ENCODE data around the gene LIMS1.
"Not testable (repeated sequence)": the region's sequence is repeated elsewhere in the genome, so short reads cannot be mapped to it uniquely, and the experiment has no call there.

The LIMS1 gene

DNA sequence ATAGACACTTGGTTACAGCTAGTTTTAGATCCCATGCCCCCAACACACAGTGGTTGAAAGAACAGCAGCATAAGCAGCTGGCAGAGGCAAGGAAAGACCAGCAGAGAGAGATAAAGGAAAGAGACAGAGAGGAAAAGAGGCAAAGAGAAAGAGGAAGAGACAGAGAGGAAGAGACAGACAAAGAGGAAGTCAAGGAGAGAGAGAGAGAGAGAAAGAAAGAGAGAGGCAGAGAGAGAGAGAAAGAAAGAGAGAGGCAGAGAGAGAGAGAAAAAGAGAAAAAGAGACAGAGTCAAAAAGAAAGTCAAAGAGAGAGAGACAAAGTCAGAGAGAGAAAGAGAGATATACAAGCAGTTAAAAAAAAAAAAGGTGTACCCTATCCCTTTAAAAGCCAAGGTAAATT lies 9.0 kb upstream of the LIMS1 start:
- not testable (repeated sequence) for H3K27ac ChIP-seq (ENCODE audit: insufficient read depth, low read length, poor library complexity, severe bottlenecking); H3K4me3 ChIP-seq (ENCODE audit: insufficient read depth, low read depth, low read length, poor library complexity, severe bottlenecking); H3K9me3 ChIP-seq (ENCODE audit: control insufficient read depth, low read length); H3K36me3 ChIP-seq (ENCODE audit: control insufficient read depth, insufficient read depth, low read length); H3K27me3 ChIP-seq (replicated peaks; ENCODE audit: control insufficient read depth, insufficient read depth, low read length, poor library complexity, severe bottlenecking); DNase-seq; H3K4me1 ChIP-seq (ENCODE audit: control insufficient read depth, insufficient read depth, low read length, poor library complexity, severe bottlenecking)

DNA sequence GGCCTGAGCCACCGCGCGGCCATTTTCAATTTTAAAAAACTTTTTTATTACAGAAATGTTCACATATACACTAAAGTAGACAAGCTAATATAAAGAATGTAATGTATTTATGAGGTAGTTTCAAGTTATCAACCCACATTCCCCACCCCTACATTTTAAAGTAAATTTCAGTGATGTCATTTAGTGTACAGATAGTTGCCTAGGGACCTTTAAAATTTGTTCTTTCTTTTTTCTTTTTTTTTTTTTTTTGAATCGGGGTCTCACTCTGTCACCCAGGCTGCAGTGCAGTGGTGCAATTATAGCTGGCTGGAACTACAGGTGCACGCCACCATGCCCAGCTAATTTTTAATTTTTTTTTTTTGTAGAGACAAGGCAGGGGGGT lies 2.6 kb upstream of the LIMS1 start:
- Histone ChIP-seq H3K27ac (ENCODE audit: insufficient read depth, low read length, poor library complexity, severe bottlenecking) (no peak overlapping the region), H3K4me1 (ENCODE audit: control insufficient read depth, insufficient read depth, low read length, poor library complexity, severe bottlenecking) (peaks cover 8% of the 10 kb centered on the region), H3K4me3 (ENCODE audit: insufficient read depth, low read depth, low read length, poor library complexity, severe bottlenecking) (no peak overlapping the region), H3K9me3 (ENCODE audit: control insufficient read depth, low read length) (no peaks in the 10 kb centered on the region), H3K27me3 (replicated peaks; ENCODE audit: control insufficient read depth, insufficient read depth, low read length, poor library complexity, severe bottlenecking) (no peaks in the 10 kb centered on the region), H3K36me3 (ENCODE audit: control insufficient read depth, insufficient read depth, low read length) (no peaks in the 10 kb centered on the region)
- DNase-seq, result no peak

DNA sequence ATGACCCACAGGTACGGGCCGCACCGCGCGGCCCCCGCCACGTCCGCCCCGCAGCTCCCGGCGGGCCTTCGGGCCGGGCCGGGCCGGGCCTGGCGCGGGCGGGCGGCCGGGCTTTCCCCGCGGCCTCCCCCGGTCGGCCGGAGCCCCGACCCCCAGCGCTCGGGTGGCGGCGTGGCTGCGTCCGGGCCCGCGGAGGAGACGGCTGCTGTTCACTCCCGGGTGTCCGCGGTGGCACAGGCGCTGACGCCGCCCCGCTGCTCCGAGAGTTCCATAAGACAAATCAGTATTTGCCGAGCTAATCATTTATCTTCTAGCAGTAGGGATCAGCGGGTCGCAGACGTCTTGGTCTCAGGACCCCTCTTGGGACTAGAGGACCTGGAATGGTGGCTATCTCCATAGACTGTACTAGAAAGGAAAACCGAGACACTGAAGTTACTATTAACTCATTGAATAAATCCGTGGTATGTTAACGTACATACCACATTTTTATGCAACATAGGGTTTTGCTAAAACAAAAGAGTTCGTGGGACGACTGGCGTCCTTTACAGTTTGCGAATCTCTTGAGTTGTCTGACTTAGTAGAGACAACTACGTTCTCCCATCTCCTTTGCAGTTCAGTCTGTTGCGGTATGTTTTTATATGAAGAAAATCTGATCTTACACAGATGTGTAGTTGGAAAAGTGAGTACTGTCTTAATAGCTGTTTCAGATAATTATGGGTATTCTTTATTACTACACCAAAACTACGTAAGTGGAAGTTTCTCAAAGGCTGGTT lies 500 bp downstream of the LIMS1 start:
- no peaks in the 10 kb centered on the region for H3K27me3 ChIP-seq (replicated peaks; ENCODE audit: control insufficient read depth, insufficient read depth, low read length, poor library complexity, severe bottlenecking)
- peak overlapping the region; percentile 51 for H3K4me3 ChIP-seq (ENCODE audit: insufficient read depth, low read depth, low read length, poor library complexity, severe bottlenecking)
- no peaks in the 10 kb centered on the region for H3K36me3 ChIP-seq (ENCODE audit: control insufficient read depth, insufficient read depth, low read length)
- peak in 2 of 3 donors; percentile 9 to 22 for DNase-seq
- no peaks in the 10 kb centered on the region for H3K9me3 ChIP-seq (ENCODE audit: control insufficient read depth, low read length)
- H3K4me1 ChIP-seq (ENCODE audit: control insufficient read depth, insufficient read depth, low read length, poor library complexity, severe bottlenecking), result peaks cover 8% of the 10 kb centered on the region
- H3K27ac ChIP-seq (ENCODE audit: insufficient read depth, low read length, poor library complexity, severe bottlenecking), result peak overlapping the region; percentile 45

DNA sequence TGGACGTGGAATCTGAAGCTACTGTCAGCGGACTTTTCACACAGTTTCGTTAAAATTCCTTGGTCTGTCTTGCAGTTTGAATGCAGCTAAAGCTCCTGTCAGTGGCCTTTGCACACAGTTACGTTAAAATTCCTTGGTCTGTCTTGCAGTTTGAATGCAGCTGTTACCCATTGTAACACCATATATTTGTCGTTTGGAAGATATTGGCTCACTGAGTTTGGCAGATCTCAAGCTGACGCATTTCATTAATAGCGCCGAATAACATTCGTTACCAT lies 1.0 kb downstream of the LIMS1 start:
- H3K27ac ChIP-seq (ENCODE audit: insufficient read depth, low read length, poor library complexity, severe bottlenecking), result no peak overlapping the region
- H3K9me3 ChIP-seq (ENCODE audit: control insufficient read depth, low read length), result no peaks in the 10 kb centered on the region
- peak overlapping the region; percentile 51 for H3K4me3 ChIP-seq (ENCODE audit: insufficient read depth, low read depth, low read length, poor library complexity, severe bottlenecking)
- no peaks in the 10 kb centered on the region for H3K36me3 ChIP-seq (ENCODE audit: control insufficient read depth, insufficient read depth, low read length)
- no peaks in the 10 kb centered on the region for H3K27me3 ChIP-seq (replicated peaks; ENCODE audit: control insufficient read depth, insufficient read depth, low read length, poor library complexity, severe bottlenecking)
- H3K4me1 ChIP-seq (ENCODE audit: control insufficient read depth, insufficient read depth, low read length, poor library complexity, severe bottlenecking), result peaks cover 8% of the 10 kb centered on the region
- DNase-seq, result no peak

DNA sequence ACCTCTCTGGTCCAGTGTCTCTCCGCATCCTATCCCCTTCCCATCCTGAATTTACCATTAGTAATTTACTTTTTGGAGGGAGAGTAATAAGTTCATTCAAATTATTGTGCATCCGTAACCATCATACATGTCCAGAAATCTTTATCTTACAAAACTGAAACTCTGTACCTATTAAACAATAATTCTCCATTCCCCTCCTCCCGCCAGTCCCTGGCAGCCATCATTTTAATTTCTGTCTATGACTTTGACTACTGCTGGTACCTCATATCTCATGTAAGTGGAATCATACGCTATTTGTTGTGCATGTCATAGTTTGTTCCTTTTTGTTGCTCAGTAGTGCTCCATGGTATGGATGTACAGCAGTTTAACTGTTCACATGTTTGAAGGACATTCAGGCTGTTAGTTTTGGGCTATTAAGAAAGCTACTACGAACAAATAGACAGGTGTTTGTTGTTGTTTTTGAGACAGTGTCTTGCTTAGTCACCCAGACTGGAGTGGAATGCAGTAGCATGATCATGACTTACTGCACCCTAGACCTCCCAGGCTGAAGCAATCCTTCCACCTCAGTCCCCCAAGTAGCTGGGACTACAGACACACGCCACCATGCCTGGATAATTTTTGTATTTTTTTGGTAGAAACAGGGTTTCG lies 2.0 kb downstream of the LIMS1 start:
- H3K9me3 ChIP-seq (ENCODE audit: control insufficient read depth, low read length), result no peaks in the 10 kb centered on the region
- no peaks in the 10 kb centered on the region for H3K27me3 ChIP-seq (replicated peaks; ENCODE audit: control insufficient read depth, insufficient read depth, low read length, poor library complexity, severe bottlenecking)
- H3K4me1 ChIP-seq (ENCODE audit: control insufficient read depth, insufficient read depth, low read length, poor library complexity, severe bottlenecking), result peaks cover 8% of the 10 kb centered on the region
- no peaks in the 10 kb centered on the region for H3K36me3 ChIP-seq (ENCODE audit: control insufficient read depth, insufficient read depth, low read length)
- no peak overlapping the region for H3K4me3 ChIP-seq (ENCODE audit: insufficient read depth, low read depth, low read length, poor library complexity, severe bottlenecking)
- DNase-seq, result no peak
- H3K27ac ChIP-seq (ENCODE audit: insufficient read depth, low read length, poor library complexity, severe bottlenecking), result no peak overlapping the region

DNA sequence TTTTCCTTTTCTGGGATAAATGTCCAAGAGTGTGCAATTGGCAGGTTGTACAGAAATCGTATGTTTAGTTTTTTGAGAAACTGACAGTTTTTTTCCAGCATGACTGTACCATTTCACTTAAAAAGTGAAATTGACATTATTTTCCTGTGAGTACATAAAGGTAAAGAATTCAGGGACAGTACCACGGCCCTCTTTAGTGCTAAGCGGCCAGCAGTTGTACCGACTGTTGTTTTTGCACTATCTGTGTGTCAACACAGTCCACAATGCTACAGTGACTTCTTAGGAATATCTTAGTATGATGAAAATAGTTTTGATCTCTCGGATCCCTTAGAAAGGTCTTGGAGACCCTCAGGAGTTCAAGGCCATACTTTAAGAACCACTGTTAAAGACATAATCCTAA lies 2.6 kb downstream of the LIMS1 start:
- H3K4me3 ChIP-seq (ENCODE audit: insufficient read depth, low read depth, low read length, poor library complexity, severe bottlenecking), result no peak overlapping the region
- H3K27ac ChIP-seq (ENCODE audit: insufficient read depth, low read length, poor library complexity, severe bottlenecking), result no peak overlapping the region
- no peak for DNase-seq
- no peaks in the 10 kb centered on the region for H3K36me3 ChIP-seq (ENCODE audit: control insufficient read depth, insufficient read depth, low read length)
- H3K4me1 ChIP-seq (ENCODE audit: control insufficient read depth, insufficient read depth, low read length, poor library complexity, severe bottlenecking), result peaks cover 8% of the 10 kb centered on the region
- no peaks in the 10 kb centered on the region for H3K27me3 ChIP-seq (replicated peaks; ENCODE audit: control insufficient read depth, insufficient read depth, low read length, poor library complexity, severe bottlenecking)
- H3K9me3 ChIP-seq (ENCODE audit: control insufficient read depth, low read length), result no peaks in the 10 kb centered on the region

DNA sequence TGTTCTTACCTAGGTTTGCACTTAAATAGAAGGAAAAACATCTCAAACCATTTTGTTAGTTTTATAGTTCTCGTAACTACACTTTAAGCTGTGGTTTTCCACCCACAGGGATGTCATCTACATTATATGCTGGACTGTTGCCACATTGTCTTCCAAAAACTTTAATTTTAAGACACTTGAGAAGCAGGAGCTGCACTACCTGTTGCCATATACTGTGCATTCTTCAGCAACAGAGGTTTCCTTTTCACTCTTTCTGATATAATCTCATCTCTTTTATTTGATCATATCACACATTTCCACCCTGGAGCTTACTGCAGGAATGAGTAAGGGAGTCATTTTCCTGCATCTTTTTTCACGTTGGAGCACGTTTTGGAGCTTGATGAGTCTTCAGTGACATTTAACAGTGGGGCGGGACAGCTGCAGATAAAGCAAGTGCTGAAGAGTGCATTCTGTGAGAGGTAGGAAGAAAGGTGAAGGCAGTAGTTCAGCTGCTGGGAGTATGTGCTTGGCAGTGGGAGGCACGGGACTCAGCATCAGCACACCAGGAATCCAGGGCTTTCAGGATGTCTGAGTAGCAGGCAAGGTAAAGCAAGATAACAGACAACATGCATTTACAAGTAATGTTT lies 3.8 kb downstream of the LIMS1 start:
- no peaks in the 10 kb centered on the region for H3K36me3 ChIP-seq (ENCODE audit: control insufficient read depth, insufficient read depth, low read length)
- H3K4me3 ChIP-seq (ENCODE audit: insufficient read depth, low read depth, low read length, poor library complexity, severe bottlenecking), result no peak overlapping the region
- H3K27me3 ChIP-seq (replicated peaks; ENCODE audit: control insufficient read depth, insufficient read depth, low read length, poor library complexity, severe bottlenecking), result no peaks in the 10 kb centered on the region
- no peak for DNase-seq
- H3K27ac ChIP-seq (ENCODE audit: insufficient read depth, low read length, poor library complexity, severe bottlenecking), result no peak overlapping the region
- peaks cover 8% of the 10 kb centered on the region for H3K4me1 ChIP-seq (ENCODE audit: control insufficient read depth, insufficient read depth, low read length, poor library complexity, severe bottlenecking)
- no peaks in the 10 kb centered on the region for H3K9me3 ChIP-seq (ENCODE audit: control insufficient read depth, low read length)

DNA sequence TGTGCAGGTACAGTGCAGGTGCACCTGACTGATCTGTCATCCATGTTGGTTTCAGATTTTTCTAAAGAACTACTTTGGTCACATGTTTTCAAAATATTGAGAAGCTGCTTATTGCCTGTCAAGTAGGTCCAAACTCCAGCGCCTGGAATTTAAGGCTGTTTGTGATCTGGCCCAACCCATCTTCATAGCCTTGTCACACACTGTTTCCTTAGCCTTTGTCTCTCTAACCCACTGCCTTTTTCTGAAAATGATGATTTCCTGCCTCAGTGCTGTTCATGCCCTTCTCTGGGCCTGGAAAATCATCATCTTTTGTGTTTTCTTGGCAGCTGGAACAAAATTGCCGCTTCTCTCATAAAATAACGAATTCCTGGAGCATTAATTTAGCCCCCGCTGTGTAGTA lies 7.2 kb downstream of the LIMS1 start:
- Histone ChIP-seq H3K27me3 (replicated peaks; ENCODE audit: control insufficient read depth, insufficient read depth, low read length, poor library complexity, severe bottlenecking) (no peaks in the 10 kb centered on the region), H3K4me1 (ENCODE audit: control insufficient read depth, insufficient read depth, low read length, poor library complexity, severe bottlenecking) (no peaks in the 10 kb centered on the region)

DNA sequence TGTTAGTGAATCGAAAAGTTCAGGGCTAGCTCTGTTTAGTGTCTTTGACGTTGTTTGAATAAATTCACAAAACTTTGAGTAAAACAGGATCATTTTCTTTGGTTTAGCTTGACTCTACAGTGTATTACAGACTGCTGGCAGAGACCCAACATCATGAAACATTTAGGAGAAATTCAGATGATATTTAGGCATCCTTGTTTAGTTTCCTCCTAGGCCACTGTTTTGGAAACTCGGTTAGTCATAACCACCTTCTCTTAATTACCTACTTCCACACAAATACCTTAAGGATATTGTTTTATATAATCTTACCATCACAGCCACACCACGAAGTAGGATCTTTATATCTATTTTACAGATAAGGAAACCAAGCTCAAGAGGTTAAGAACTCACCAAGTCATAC lies 7.8 kb downstream of the LIMS1 start:
- Histone ChIP-seq H3K4me3 (ENCODE audit: insufficient read depth, low read depth, low read length, poor library complexity, severe bottlenecking) (no peak overlapping the region), H3K4me1 (ENCODE audit: control insufficient read depth, insufficient read depth, low read length, poor library complexity, severe bottlenecking) (no peaks in the 10 kb centered on the region), H3K9me3 (ENCODE audit: control insufficient read depth, low read length) (no peaks in the 10 kb centered on the region), H3K27me3 (replicated peaks; ENCODE audit: control insufficient read depth, insufficient read depth, low read length, poor library complexity, severe bottlenecking) (no peaks in the 10 kb centered on the region), H3K27ac (ENCODE audit: insufficient read depth, low read length, poor library complexity, severe bottlenecking) (no peak overlapping the region), H3K36me3 (ENCODE audit: control insufficient read depth, insufficient read depth, low read length) (no peaks in the 10 kb centered on the region)
- DNase-seq, result no peak

More for the DNA sequence above, 7.2 kb downstream of the LIMS1 start:
- DNase-seq, result no peak
- Histone ChIP-seq H3K4me3 (ENCODE audit: insufficient read depth, low read depth, low read length, poor library complexity, severe bottlenecking) (no peak overlapping the region), H3K27ac (ENCODE audit: insufficient read depth, low read length, poor library complexity, severe bottlenecking) (no peak overlapping the region), H3K9me3 (ENCODE audit: control insufficient read depth, low read length) (no peaks in the 10 kb centered on the region), H3K36me3 (ENCODE audit: control insufficient read depth, insufficient read depth, low read length) (no peaks in the 10 kb centered on the region)

DNA sequence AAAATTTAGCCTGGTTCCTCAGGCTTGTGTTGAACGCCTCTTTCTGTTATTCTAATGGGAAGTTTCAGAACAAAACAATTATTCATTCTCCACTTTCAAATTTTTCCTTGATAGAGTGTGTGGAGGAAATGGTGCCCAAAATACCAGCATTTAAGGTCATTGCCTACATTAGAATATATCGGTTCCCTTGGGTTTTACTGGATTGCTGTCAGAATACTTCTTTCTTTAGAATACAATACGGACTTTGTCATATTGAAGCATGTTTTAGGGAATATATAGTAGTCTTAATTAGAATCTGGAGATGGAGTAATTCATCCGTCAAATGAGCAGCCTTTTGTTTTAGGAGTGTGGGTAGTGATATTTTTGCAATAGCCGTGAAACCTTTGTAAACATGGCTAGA lies 13.3 kb downstream of the LIMS1 start:
- Histone ChIP-seq H3K27ac (ENCODE audit: insufficient read depth, low read length, poor library complexity, severe bottlenecking) (no peak overlapping the region), H3K4me1 (ENCODE audit: control insufficient read depth, insufficient read depth, low read length, poor library complexity, severe bottlenecking) (no peaks in the 10 kb centered on the region), H3K36me3 (ENCODE audit: control insufficient read depth, insufficient read depth, low read length) (no peaks in the 10 kb centered on the region), H3K4me3 (ENCODE audit: insufficient read depth, low read depth, low read length, poor library complexity, severe bottlenecking) (no peak overlapping the region), H3K27me3 (replicated peaks; ENCODE audit: control insufficient read depth, insufficient read depth, low read length, poor library complexity, severe bottlenecking) (no peaks in the 10 kb centered on the region), H3K9me3 (ENCODE audit: control insufficient read depth, low read length) (no peaks in the 10 kb centered on the region)
- no peak for DNase-seq
